Measurements from ENCODE around the gene DAP. TPM values are rescaled to one million over a fixed set of nuclear protein-coding genes. Genes with fewer than 3 reads are reported as not detected.

DAP gene
- polyA plus RNA-seq, 1 donor from 2014 or later: 105 TPM

- H3K27ac Mint-ChIP-seq: peak overlapping the region in 1 of 3 donors; percentile 26
- peaks cover 0 to 5% (median 0%) of the 10 kb centered on the region in 3 donors for H3K9me3 Mint-ChIP-seq
- no peaks in the 10 kb centered on the region for H3K27me3 Mint-ChIP-seq
- no peak overlapping the region for H3K4me3 Mint-ChIP-seq
- H3K4me1 Mint-ChIP-seq: peaks cover 20 to 25% (median 21%) of the 10 kb centered on the region in 3 donors
- peaks cover 9% of the 10 kb centered on the region for H3K36me3 Mint-ChIP-seq
Observed at GRCh38 chr5:10688651-10689171, 72.3 kb downstream of the DAP start.

GRCh38 chr5:10686890-10687289 is 74.1 kb downstream of the DAP start:
- H3K27ac Mint-ChIP-seq: no peak overlapping the region
- peaks cover 9% of the 10 kb centered on the region for H3K36me3 Mint-ChIP-seq
- peaks cover 20 to 25% (median 23%) of the 10 kb centered on the region in 3 donors for H3K4me1 Mint-ChIP-seq
- H3K9me3 Mint-ChIP-seq: peaks cover 0 to 5% (median 0%) of the 10 kb centered on the region in 3 donors
- no peak overlapping the region for H3K4me3 Mint-ChIP-seq
- no peaks in the 10 kb centered on the region for H3K27me3 Mint-ChIP-seq

GRCh38 chr5:10685115-10685521 is 75.9 kb downstream of the DAP start:
- peaks cover 11% of the 10 kb centered on the region for H3K36me3 Mint-ChIP-seq
- peaks cover 0 to 5% (median 0%) of the 10 kb centered on the region in 3 donors for H3K9me3 Mint-ChIP-seq
- peak overlapping the region; percentile 6 to 25 (median 18) for H3K27ac Mint-ChIP-seq
- peaks cover 20 to 25% (median 21%) of the 10 kb centered on the region in 3 donors for H3K4me1 Mint-ChIP-seq
- H3K4me3 Mint-ChIP-seq: peak overlapping the region in 1 of 4 donors; percentile 76
- H3K27me3 Mint-ChIP-seq: no peaks in the 10 kb centered on the region

- H3K27me3 Mint-ChIP-seq: no peaks in the 10 kb centered on the region
Observed at GRCh38 chr5:10684303-10685086, 76.5 kb downstream of the DAP start.

GRCh38 chr5:10682801-10683525 is 78.1 kb downstream of the DAP start:
- Mint-ChIP-seq H3K9me3 (peaks cover 0 to 5% (median 0%) of the 10 kb centered on the region in 3 donors), H3K4me3 (no peak overlapping the region), H3K36me3 (peaks cover 15% of the 10 kb centered on the region), H3K4me1 (peaks cover 20 to 25% (median 21%) of the 10 kb centered on the region in 3 donors), H3K27ac (no peak overlapping the region), H3K27me3 (no peaks in the 10 kb centered on the region)

More at GRCh38 chr5:10684303-10685086, 76.5 kb downstream of the DAP start:
- H3K9me3 Mint-ChIP-seq: peaks cover 0 to 5% (median 0%) of the 10 kb centered on the region in 3 donors
- peak overlapping the region in 1 of 4 donors; percentile 76 for H3K4me3 Mint-ChIP-seq
- H3K4me1 Mint-ChIP-seq: peaks cover 20 to 25% (median 21%) of the 10 kb centered on the region in 3 donors
- peaks cover 11% of the 10 kb centered on the region for H3K36me3 Mint-ChIP-seq
- peak overlapping the region in 2 of 3 donors; percentile 18 to 25 for H3K27ac Mint-ChIP-seq

GRCh38 chr5:10681731-10682679 is 79.0 kb downstream of the DAP start:
- H3K4me1 Mint-ChIP-seq: peaks cover 20 to 22% (median 21%) of the 10 kb centered on the region in 3 donors
- no peak overlapping the region for H3K27ac Mint-ChIP-seq
- peaks cover 19% of the 10 kb centered on the region for H3K36me3 Mint-ChIP-seq
- H3K27me3 Mint-ChIP-seq: no peaks in the 10 kb centered on the region
- H3K4me3 Mint-ChIP-seq: no peak overlapping the region
- H3K9me3 Mint-ChIP-seq: peaks cover 0 to 7% (median 3%) of the 10 kb centered on the region in 3 donors

GRCh38 chr5:10680876-10681481 is 80.1 kb downstream of the DAP start:
- H3K4me1 Mint-ChIP-seq: peaks cover 13 to 16% (median 13%) of the 10 kb centered on the region in 3 donors
- H3K27ac Mint-ChIP-seq: no peak overlapping the region
- no peak overlapping the region for H3K4me3 Mint-ChIP-seq

GRCh38 chr5:10679336-10679988 is 81.6 kb downstream of the DAP start:
- H3K9me3 Mint-ChIP-seq: peaks cover 0 to 9% (median 6%) of the 10 kb centered on the region in 3 donors
- no peaks in the 10 kb centered on the region for H3K27me3 Mint-ChIP-seq
- H3K4me1 Mint-ChIP-seq: peaks cover 0 to 6% (median 0%) of the 10 kb centered on the region in 3 donors
- H3K36me3 Mint-ChIP-seq: peaks cover 13% of the 10 kb centered on the region
- no peak overlapping the region for H3K4me3 Mint-ChIP-seq
- H3K27ac Mint-ChIP-seq: no peak overlapping the region

More at GRCh38 chr5:10680876-10681481, 80.1 kb downstream of the DAP start:
- Mint-ChIP-seq H3K9me3 (peaks cover 0 to 9% (median 6%) of the 10 kb centered on the region in 3 donors), H3K27me3 (no peaks in the 10 kb centered on the region), H3K36me3 (peaks cover 14% of the 10 kb centered on the region)

GRCh38 chr5:10678244-10678643 is 82.8 kb downstream of the DAP start:
- Mint-ChIP-seq H3K27ac (no peak overlapping the region), H3K4me1 (peaks cover 0 to 5% (median 0%) of the 10 kb centered on the region in 3 donors), H3K36me3 (peaks cover 13% of the 10 kb centered on the region), H3K4me3 (no peak overlapping the region), H3K9me3 (peaks cover 0 to 9% (median 6%) of the 10 kb centered on the region in 3 donors), H3K27me3 (no peaks in the 10 kb centered on the region)

GRCh38 chr5:10677533-10677932 is 83.5 kb downstream of the DAP start:
- H3K9me3 Mint-ChIP-seq: peaks cover 0 to 9% (median 6%) of the 10 kb centered on the region in 3 donors
- peaks cover 0 to 5% (median 0%) of the 10 kb centered on the region in 3 donors for H3K4me1 Mint-ChIP-seq
- peak overlapping the region in 1 of 3 donors; percentile 59 for H3K27ac Mint-ChIP-seq
- H3K27me3 Mint-ChIP-seq: no peaks in the 10 kb centered on the region
- H3K36me3 Mint-ChIP-seq: peaks cover 13% of the 10 kb centered on the region
- H3K4me3 Mint-ChIP-seq: no peak overlapping the region

GRCh38 chr5:10676946-10677345 is 84.1 kb downstream of the DAP start:
- Mint-ChIP-seq H3K4me1 (peaks cover 0 to 5% (median 0%) of the 10 kb centered on the region in 3 donors), H3K27me3 (no peaks in the 10 kb centered on the region), H3K27ac (no peak overlapping the region), H3K9me3 (peaks cover 0 to 9% (median 6%) of the 10 kb centered on the region in 3 donors), H3K4me3 (no peak overlapping the region), H3K36me3 (peaks cover 13% of the 10 kb centered on the region)

GRCh38 chr5:10676224-10676623 is 84.8 kb downstream of the DAP start:
- peaks cover 0 to 5% (median 0%) of the 10 kb centered on the region in 3 donors for H3K4me1 Mint-ChIP-seq

GRCh38 chr5:10675177-10675700 is 85.8 kb downstream of the DAP start:
- Mint-ChIP-seq H3K27me3 (no peaks in the 10 kb centered on the region), H3K36me3 (peaks cover 11% of the 10 kb centered on the region), H3K9me3 (peaks cover 0 to 9% (median 6%) of the 10 kb centered on the region in 3 donors), H3K27ac (peak overlapping the region in 1 of 3 donors; percentile 73), H3K4me1 (peaks cover 0 to 5% (median 0%) of the 10 kb centered on the region in 3 donors), H3K4me3 (peak overlapping the region in 1 of 4 donors; percentile 82)

More at GRCh38 chr5:10676224-10676623, 84.8 kb downstream of the DAP start:
- Mint-ChIP-seq H3K27ac (peak overlapping the region in 2 of 3 donors; percentile 73 to 75), H3K27me3 (no peaks in the 10 kb centered on the region), H3K36me3 (peaks cover 13% of the 10 kb centered on the region), H3K4me3 (peak overlapping the region in 1 of 4 donors; percentile 55), H3K9me3 (peaks cover 0 to 9% (median 6%) of the 10 kb centered on the region in 3 donors)

Data from IgD-negative memory B cell (primary cell).